Measurements from ENCODE around the gene SLC9A5.
A peak's percentile ranks its signal among the peaks of the same experiment; 100 is the strongest.

SLC9A5 gene

DNA sequence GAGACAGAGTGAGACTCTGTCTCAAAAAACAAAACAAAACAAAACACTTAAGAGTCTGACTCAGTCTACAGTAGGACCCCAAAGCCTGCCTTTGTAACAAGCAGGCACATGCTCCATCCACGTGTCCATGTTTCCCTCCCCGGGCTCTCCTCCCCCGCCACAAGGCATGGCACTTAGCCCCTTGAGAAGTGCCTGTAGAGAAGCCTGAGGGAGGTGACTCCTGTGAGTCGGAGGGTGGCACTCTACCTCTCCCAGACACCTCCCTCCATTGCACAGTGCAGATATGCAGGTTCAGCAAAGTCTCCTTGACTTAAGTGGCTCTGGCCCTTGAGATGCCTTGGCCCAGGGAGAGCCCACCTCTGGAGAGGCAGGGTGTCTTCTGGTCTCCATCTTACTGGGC lies 8.3 kb upstream of the SLC9A5 start:
- no peak for DNase-seq (ENCODE audit: low read depth in 2 of 2)

DNA sequence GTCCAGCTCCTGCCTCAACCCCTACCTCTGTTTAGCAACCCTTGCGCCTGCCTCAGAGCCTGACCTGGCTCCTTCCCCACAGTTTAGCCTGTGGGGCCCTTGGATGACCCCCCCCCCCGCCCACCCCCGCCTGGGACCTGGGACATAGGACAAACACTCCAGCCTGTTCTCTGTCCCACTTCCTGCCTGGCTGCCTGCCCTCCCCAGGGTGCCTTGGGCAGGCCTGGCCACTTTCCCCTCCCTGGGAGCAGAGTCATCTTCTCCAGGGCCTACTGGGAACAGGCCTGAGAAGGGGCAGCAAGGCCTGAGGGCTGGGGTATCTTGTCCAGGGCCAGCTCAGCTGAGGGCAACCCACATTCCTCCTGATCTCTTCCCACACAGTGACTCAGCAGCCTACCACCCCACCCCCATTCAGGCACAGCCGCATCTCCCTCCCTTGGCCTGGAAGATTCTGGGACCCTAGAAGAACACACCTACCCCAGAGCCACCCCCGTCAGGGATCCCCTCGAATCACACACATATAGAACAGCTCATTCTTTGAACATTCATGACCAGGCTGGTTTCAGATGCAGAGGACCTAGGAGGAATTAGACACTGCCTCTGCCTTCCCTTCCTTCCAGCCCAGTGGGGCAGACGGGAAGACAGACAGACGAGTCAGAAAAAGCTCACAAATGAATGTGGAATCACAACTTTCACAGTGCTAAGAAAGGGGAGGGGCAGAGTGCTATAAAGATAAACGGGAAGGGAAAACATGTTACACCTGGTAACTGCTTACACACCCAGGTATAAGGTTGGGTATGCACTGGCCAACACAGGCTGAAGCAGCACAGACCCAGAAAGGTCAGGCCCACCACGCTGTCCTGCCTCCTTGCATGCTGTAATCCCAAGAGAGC lies 7.5 kb upstream of the SLC9A5 start:
- no peak for DNase-seq (ENCODE audit: low read depth in 2 of 2)

DNA sequence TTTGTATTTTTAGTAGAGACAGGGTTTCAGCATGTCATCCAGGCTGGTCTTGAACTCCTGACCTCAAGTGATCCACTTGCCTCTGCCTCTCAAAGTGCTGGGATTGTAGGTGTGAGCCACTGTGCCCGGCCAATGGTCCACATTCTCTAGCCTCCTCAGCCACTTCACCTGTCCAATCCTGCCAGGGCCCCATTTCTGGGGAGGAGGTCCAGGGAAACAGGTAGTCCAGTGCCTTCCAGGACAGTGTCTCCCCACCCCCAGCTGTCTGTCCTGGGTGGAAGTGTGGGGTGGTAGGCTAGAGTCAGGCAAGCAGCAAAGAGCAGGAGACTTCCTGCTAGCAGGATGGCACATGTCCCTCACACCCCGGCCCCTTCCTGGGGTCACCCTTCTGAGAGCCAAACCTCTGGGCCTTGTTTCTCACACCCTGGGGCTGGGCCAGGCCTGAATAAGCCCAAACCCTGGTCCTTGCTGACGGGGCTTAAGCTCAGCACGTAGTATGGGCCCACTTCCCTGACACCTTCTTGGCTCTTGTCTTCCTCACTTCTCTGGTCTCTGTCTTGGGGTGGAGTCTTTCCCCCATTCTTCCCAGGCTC lies 6.5 kb upstream of the SLC9A5 start:
- DNase-seq (ENCODE audit: low read depth in 2 of 2), result no peak

DNA sequence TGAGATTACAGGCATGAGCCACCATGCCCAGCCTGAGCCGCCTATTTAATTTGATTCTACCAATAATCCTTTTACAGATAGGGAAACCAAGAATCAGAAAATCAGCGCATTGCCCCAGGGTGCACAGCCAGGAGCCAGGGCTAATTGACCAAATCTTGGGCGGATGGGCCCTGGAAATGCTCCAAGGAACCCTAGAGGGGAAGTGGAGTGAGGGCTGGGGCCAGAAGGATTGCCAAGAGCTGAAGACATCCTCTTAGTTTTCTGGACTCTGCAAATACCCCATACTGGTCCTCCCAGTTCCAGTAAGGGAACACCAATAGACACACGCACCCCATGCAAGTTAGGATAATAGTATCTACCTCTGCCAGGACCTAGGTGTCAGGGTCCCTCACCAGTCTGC lies 5.3 kb upstream of the SLC9A5 start:
- no peak for DNase-seq (ENCODE audit: low read depth in 2 of 2)

DNA sequence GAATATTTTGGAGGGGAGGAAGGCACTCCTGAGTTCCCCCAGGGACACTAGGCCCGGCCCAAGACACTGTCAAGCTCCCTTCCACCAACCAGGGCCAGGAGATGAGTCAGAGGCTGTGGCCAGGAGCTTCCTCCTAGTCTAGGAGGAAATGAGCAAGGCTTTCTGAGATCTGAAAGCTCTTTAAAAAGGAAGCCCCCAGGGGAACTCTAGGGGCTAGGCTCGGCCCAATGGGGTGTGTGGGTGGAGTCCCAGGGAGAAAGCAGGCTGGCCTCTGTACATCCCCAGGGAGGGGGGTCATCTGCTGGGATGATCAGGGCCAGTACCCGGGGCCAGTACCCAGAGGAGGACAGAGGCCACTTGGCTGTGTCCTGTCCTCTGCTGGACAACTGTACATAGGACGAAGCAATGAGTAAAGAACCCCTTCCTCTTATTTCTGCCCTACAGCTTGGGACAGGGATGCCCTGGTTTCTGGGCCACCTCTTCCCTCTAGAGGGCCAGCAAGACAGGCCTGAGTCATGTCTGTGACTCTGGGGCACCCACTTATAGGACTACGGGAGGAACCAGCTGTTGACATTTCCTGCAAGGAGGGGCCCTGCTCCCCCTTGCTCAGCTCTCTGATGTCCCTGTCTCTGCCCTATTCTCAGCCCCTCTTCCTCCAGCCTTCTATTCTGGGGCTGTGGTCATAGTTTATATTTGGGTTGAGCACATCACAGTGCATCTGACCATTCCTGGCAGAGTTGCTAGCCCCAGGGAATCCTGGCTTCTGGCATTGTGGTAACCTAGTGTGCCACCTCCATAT lies 4.2 kb upstream of the SLC9A5 start:
- peak; percentile 60 to 75 for DNase-seq (ENCODE audit: low read depth in 2 of 2)

DNA sequence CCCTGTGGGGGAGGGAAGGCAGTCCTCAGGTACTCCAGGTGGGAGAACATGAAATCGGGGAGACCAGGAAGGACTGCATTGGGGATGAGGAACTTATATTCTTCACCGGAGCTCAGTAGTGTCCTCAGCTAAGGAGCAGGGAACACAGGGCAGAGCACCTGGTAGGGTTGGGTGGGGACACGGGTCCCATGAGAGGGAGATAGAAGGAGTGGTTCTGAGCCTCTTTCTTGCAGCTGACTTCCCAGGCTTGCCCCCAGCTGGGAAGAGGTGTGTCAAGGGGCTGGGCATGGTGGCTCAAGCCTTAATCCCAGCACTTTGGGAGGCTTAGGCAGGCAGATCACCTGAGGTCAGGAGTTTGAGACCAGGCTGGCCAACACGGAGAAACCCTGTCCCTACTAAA lies 3.6 kb upstream of the SLC9A5 start:
- DNase-seq (ENCODE audit: low read depth in 2 of 2), result no peak

DNA sequence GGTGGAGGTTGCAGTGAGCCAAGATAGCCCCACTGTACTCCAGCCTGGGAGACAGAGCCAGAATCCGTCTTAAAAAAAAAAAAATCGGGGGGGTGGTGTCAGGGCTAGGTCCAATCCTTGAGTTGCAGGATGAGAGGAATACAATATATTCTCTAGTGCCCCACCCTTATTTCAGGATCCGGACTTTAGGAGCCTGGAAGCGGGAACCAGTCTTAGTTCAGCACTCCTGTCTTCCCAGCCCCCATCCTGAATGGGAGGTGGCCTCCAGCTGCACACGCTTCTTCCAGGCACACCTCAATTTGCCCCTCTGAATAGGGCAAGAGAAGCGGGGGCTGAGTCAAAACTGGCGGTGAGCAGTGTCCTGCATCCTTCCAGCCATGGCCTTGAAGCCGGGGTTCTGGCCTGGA lies 3.1 kb upstream of the SLC9A5 start:
- DNase-seq (ENCODE audit: low read depth in 2 of 2), result no peak

DNA sequence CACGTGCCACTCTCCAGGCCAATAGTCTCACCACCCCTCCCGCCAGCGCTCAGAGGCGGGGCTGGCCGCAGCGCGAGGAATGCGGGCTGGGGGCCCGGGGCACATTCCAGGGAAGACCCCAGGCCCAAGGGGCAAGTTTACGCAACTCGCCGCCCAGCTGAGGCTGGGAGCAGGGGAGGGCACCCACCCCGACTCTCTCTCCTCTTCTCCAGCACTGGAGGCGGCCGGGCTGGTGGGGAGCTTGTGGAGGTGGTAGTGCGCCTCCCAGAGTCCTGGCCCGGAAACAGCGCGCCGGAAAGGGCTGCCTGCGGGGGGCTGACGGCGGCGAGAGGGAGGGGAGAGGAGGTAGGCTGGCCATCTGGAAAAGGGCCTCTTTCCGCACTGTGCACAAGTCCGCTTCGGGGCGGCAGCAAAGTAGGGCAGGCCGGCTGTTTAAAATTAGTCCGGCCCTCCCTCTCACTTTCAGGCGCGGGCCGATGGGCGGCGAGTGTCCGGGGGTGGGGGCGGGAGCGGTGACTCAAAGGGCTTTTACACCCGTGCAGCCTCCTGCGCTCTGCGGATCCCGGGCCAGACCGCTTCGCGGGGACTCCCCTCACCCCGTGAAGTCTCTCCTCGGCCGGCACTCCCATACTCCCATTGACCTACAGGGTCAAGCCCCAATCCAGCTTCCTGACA lies 2.6 kb upstream of the SLC9A5 start:
- DNase-seq (ENCODE audit: low read depth in 2 of 2), result no peak

DNA sequence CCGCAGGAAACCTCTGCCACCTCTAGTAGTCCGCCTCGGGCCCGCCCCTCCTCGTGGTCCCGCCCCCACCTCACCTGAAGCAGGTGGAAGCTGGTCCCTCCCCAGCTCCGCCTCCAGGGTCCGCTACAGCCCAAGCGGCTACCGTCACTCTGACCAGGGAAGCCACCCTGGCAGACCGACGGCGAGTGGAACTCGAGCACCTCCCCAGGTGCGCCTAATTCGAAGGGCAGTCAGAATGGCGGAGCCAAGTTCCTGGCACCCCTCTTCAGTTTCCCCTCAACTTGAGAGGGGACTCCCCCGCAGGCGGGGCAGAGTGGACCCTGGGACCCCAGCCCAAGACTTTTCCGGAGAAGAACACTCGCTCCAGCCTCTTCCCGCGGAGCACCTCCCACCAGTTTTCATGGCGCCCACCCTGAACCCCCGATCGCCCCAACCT lies 2.0 kb upstream of the SLC9A5 start:
- DNase-seq (ENCODE audit: low read depth in 2 of 2), result no peak

DNA sequence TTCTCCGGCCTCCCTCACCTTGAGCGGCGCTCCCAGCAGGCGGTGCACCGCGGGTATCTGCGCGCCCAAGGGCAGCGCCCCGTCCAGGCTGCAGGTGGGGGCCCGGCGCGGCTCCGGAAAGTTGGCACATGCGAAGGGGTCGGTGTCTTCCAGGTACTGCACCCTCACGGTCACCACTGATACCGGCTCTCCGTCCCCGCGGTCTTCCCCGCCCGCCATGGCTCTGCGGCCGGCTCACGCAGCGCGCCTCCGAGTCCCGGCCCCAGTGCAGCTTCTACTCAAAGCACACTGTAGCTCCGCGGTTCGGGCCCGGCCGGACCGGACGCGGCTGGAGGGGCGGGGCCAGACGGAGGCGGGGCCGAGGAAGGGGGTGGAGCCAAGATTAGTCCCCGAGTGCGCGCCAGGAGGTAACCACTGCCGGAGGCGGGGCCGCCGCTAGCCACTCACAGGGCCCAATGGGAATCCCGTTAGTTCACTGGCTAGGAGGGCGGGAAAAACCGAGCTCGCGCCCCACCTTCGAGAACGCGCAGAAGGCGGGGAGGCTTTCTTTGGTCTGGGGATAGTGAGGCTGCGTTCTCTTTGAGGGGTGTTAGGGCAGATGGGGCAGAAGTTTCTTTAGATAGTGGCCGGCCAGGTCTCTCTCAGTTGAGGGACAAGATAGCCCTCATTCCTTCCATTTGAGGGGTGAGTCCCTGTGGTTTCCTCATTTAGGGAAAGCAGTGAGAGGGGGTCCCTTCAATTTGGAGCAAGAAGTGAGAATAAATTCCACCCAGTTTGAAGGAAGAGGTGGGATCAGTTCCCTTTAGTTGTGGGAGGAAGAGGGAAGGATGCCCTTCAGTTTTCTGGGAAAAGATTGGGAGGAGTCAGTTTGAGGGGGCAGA lies 1.3 kb upstream of the SLC9A5 start, which contains the start of gene FHOD1:
FHOD1 (minus strand) TSS at position 290 of the 881 bp plus-strand sequence; CDS start at position 219, 71 bp downstream.
- DNase-seq (ENCODE audit: low read depth in 2 of 2), result peak; percentile 91

DNA sequence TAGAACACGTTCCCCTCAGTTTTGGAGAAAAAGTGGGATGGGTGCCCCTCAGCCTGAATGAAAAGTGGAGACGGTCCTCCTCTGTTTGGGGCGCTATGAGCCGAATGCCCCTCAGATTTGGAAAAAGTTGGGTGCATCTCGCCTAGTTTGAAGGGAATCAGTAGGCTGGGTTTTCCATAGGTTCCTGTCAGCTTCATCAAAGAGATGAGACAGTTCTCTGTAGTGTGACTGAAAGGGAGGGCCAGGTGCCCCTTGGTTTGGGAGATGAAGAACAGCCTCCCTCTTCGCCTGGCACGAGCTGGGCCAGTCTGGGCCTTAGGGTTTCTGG lies 742 bp upstream of the SLC9A5 start:
- no peak for DNase-seq (ENCODE audit: low read depth in 2 of 2)

DNA sequence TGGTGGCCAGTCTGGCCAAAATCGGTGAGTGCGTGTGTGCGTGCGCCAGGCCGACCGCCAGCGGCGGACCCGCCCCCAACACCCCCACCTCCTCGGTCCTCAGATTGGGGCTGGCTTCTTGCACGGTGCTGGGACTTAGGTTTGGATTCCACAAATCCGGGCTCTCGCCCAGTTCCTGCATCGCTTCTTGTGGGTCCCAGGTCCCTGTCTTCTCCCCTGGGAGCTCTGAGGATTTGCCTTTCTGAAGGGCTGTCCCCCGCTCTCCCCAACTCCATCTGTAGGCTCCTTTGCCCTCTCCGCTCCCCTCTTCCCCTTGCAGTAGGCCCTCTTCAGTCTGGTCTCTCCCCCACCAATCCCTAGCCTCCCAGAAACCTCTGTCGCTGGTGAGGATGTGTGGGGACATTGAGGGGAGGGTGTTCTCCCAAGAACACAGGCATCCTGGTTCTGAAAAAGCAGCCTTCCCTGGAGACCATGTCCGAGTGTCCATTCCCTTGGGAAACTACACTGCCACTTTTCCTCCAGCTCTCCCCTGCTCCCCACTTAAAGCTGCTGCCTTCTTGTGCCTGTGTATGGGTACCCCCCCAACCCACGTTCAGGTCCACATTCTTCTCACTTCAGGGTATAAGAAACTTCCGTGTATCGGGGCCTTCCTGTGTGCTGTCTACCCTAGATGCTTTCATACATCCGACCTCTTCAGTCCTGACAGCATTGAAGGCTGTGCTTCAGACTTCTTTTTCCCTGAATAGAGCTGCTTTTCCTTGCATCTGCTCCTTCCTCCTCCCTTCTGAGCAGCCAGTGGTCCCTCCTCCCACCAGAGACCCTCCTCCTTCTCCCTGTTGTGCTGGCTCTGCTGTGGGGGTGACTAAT lies 632 bp downstream of the SLC9A5 start:
- no peak for DNase-seq (ENCODE audit: low read depth in 2 of 2)

DNA sequence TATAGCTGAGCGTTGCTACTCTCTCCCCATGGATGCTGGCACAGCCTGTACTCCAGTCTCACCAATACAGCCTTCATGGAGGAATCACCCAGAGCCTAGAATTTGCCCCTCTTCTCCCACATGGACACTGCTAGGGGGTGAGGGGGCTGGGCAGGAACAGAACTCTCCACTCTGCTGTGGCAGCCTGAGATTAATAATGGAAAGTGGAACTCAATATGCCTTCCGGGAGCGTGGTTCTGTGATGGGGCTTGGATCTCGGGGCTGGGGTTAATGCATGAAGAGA lies 1.2 kb downstream of the SLC9A5 start:
- DNase-seq (ENCODE audit: low read depth in 2 of 2), result no peak

DNA sequence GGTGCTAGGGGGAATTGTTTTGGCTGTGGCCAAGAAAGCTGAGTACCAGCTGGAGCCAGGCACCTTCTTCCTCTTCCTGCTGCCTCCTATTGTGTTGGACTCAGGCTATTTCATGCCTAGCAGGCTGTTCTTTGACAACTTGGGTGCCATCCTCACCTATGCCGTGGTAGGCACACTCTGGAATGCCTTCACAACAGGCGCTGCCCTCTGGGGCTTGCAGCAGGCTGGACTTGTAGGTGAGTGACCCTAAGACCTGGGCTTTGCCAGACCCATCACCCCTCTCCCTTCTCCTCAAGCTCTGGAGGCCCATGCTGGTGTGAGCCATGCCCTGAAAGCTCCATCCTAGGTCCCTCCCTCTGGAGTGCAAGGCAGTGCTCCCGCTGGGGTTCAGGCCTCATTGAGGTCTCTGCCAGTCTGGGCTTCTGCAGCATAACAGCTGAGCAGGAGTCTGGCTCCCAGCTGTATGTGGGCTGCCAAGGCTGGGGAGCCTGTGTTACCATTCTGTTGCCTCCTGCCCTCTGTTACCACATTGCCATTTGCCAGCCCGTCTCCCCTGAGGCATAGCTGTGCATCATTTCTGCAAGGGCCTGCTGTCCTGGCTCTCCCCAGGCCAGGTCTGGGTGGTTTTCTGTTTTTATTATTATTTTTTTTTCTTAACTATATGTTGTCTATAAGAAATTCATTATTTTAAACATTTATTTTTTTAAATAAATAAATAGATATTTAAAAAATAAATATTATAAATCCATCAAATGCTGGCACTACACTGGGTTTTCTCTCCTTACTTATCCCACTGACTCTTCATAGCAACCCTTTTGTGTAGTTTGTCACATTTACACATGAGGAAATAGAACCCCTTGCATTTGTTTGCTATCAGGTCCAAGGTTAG lies 4.1 kb downstream of the SLC9A5 start:
- DNase-seq (ENCODE audit: low read depth in 2 of 2), result no peak

DNA sequence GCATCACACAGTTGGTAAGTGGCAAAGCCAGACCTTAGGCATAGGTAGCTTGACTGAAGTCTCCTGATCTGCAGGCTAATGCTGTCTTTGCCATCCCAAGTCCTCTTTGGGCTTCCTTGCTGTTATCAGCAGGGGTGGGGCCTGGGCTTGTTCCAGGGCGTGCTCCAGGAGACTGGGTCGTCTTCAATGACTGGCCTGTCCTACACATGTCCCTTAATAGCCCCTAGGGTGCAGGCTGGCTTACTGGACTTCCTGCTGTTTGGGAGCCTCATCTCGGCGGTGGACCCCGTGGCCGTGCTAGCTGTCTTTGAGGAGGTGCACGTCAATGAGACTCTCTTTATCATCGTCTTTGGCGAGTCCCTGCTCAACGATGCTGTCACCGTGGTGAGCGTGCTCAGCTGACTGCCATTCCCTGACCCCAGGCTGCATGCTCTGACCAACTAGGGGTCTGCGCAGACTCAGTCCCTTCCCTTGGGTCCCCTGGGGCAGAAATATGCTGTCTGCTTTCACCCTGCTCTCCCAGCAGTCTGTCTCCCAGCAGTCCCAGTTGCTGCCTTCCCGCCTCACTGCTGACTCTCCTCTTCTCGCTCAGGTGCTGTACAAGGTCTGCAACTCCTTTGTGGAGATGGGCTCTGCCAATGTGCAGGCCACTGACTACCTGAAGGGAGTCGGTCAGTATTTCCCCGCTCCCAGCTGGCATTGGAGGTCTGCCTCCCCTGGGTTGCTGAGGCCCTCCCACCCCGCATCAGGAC lies 6.2 kb downstream of the SLC9A5 start:
- DNase-seq (ENCODE audit: low read depth in 2 of 2), result no peak

DNA sequence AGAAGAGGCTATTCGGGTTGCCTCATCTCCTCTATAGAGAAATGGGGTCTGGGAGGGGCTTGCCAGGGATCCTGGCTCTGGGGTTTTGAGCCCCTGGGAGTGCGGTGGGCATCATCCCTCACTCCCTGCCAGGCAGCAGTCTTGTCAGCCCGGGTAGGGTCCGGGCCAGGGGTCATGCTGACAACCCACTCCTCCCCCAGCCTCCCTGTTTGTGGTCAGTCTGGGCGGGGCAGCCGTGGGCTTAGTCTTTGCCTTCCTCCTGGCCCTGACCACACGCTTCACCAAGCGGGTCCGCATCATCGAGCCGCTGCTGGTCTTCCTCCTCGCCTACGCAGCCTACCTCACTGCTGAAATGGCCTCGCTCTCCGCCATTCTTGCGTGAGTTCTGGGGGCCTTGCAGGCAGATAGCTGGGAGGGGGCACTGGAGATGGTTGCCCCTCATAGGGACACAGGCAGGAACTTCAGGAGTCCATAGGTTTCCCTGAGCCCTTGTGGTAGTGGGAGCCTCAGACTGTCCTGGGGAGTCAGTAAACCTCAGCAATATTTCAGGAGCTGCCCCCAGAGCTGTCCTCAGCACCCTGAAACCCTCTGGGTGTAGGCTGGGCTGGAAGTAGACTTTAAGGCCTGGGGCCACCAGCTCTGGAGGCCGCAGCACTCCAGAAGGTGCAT lies 6.9 kb downstream of the SLC9A5 start:
- no peak for DNase-seq (ENCODE audit: low read depth in 2 of 2)

DNA sequence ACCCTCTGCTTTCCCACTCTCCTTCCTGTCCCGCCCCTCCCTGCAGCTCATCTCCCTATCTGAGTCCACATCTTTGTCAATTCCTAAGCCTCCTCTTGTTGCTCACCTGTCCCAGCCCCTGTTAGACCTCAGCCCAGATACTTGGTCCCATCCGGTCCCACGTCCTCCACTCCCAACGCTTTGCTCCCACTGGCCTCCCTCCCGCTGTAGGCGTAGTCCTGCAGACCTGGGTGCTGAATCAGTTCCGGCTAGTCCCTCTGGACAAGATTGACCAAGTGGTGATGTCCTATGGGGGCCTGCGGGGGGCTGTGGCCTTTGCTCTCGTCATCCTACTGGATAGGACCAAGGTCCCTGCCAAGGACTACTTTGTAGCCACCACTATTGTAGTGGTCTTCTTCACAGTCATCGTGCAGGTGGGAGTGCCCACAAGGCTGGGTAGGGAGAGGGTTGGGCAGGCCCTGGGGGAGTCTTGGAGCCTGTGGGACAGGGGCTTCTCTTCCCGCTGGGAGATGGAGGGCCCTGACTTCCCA lies 8.0 kb downstream of the SLC9A5 start:
- DNase-seq (ENCODE audit: low read depth in 2 of 2), result no peak

Data from activated CD8-positive, alpha-beta memory T cell treated with anti-CD3 and anti-CD28 coated beads for 4 hours (primary cell).